GM12801 (cell line): ENCODE measurements around the gene NCF4.

Experiments used
- TF ChIP-seq, protein P1 (sequence below): IDR thresholded peaks from one replicate; pipeline ENCODE4 v1.5.1; 2011; ENCODE audit warnings: control low read depth; ENCODE audit not compliant: insufficient read length; ENCODE audit errors: extremely low read depth

Gene NCF4

DNA sequence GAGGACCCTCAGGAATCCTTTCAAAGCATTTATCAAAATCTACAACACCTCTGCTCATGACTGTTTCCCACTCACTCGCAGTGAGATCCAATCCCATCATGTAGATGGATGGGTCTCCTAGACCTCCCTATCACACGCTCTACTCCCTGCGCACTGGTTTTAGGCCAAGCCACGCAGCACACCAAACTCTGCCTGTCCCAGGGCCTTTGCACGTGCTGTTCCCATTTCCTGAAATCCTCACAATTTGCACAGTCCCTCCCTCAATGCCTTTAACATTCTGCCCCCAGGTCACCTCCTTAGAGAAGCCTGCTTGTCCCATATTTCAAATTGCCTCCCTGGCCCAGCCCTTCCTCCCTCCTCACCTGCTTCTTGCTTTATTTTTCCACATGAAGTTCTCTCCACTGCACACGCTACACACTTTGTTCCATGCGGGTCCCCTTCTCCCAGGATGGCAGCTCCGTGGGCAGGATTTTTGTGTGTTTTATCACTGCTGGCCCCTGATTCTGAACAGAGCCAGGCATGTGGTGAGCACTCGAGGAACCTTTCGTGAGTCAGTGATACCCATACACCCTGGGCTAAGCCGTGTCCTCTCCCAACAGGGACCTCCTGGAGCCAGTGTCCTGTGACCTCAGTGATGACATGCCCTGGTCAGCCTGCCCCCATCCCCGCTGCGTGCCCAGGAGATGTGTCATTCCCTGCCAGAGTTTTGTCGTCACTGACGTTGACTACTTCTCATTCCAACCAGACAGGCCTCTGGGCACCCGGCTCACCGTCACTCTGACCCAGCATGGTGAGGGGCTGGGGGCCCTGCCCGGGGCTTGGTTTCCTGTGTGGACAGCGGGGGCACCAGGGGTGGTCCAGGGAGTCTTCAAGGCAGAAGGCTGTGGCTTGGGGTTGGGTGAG, 64.8 kb downstream of the NCF4 start:
- TF ChIP-seq, protein P1, sequence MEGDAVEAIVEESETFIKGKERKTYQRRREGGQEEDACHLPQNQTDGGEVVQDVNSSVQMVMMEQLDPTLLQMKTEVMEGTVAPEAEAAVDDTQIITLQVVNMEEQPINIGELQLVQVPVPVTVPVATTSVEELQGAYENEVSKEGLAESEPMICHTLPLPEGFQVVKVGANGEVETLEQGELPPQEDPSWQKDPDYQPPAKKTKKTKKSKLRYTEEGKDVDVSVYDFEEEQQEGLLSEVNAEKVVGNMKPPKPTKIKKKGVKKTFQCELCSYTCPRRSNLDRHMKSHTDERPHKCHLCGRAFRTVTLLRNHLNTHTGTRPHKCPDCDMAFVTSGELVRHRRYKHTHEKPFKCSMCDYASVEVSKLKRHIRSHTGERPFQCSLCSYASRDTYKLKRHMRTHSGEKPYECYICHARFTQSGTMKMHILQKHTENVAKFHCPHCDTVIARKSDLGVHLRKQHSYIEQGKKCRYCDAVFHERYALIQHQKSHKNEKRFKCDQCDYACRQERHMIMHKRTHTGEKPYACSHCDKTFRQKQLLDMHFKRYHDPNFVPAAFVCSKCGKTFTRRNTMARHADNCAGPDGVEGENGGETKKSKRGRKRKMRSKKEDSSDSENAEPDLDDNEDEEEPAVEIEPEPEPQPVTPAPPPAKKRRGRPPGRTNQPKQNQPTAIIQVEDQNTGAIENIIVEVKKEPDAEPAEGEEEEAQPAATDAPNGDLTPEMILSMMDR, result no peak

DNA sequence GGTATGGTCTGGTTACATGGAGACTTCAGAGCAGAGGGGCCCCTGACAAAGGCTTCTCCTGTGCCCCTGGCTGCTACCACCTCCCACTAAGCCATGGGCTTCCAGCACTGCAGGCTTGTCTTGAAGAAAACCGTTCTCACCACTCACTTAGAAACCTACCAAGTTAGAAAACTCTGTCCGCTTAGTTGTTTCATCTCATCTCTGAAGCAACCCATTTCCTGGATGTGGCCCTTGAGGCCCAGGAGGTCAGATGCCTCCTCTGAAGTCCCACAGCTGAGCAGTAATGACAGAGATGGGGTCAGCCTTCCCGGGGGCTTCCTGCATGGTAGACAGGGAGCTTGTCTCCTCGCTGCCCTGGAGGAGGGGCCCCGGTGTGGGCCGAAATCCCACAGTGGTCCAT, 65.5 kb downstream of the NCF4 start:
- TF ChIP-seq, protein P1, result no peak

DNA sequence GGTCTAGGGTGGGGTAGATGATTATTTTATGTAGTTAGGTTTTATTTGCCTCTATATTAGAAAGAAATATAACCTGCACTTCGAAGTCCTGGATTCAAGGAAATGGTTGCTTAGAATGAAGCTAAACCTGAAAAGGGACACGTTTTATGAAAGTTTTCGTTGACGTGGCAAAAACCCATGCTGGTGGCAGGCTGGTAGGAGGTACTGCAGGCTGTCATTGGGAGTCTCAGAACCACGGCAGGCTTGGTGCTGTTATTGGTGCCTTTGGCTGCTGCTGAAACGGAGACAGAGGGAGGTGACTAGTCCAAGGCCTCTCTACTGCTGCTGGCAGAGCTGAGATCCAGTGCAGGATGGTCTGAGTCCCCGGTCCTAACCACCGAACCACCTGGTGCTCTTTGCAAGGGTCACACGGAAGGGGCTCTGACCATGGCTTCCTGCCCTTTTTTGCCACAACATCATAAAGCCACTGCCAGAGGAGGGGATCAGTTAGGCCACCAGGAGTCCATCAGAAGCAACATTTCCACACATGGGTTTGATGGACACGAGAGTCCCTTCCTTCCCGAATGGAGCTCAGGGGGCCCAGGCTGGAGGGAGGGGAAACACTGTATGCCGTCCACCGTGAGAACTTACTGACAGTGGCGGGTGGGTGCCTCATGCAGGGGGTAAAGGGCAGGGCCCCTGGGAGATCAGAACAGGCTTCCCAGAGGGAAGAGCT, 66.1 kb downstream of the NCF4 start:
- TF ChIP-seq, protein P1, result no peak
